H9 (cell line): ENCODE results near the gene TRAF6. TPM values are rescaled to one million over a fixed set of nuclear protein-coding genes. Genes with fewer than 3 reads are reported as not detected.
"Not testable (repeated sequence)": the region's sequence is repeated elsewhere in the genome, so short reads cannot be mapped to it uniquely, and the experiment has no call there.

Experiments used
- DNase-seq: peaks from one replicate; pipeline ENCODE4 v3.0.0-alpha.2; 2017
- H2AFZ ChIP-seq: one replicate; pipeline ENCODE4 v1.6.1; 2013; ENCODE audit warnings: mild to moderate bottlenecking, low read length, control low read depth, moderate library complexity
- H2AK5ac ChIP-seq: 2 replicates; pipeline ENCODE4 v1.6.1; 2013; ENCODE audit warnings: low read length, control low read depth, mixed read lengths; ENCODE audit not compliant: insufficient read length
- H2BK120ac ChIP-seq: one replicate; pipeline ENCODE4 v1.6.1; 2013; ENCODE audit warnings: low read depth, mild to moderate bottlenecking, low read length, control low read depth, inconsistent platforms; ENCODE audit not compliant: poor library complexity, severe bottlenecking
- H2BK12ac ChIP-seq: 2 replicates; pipeline ENCODE4 v1.6.1; 2013; ENCODE audit warnings: low read length, control low read depth, mixed read lengths, low read depth; ENCODE audit not compliant: insufficient read length
- H2BK15ac ChIP-seq: 2 replicates; pipeline ENCODE4 v1.6.1; 2013; ENCODE audit warnings: low read depth, low read length, control low read depth
- H2BK20ac ChIP-seq: one replicate; pipeline ENCODE4 v1.6.1; 2013; ENCODE audit warnings: low read depth, mild to moderate bottlenecking, low read length, control low read depth, inconsistent platforms; ENCODE audit not compliant: poor library complexity, severe bottlenecking
- H2BK5ac ChIP-seq: 2 replicates; pipeline ENCODE4 v1.6.1; 2013; ENCODE audit warnings: low read length, control low read depth, mixed read lengths; ENCODE audit not compliant: insufficient read length
- H3K14ac ChIP-seq: 2 replicates; pipeline ENCODE4 v1.6.1; 2013; ENCODE audit warnings: low read length, control low read depth; ENCODE audit not compliant: insufficient read depth
- H3K18ac ChIP-seq: 2 replicates; pipeline ENCODE4 v1.6.1; 2013; ENCODE audit warnings: low read depth, mild to moderate bottlenecking, mixed read lengths, low read length, control low read depth; ENCODE audit not compliant: insufficient read length
- H3K23ac ChIP-seq: 2 replicates; pipeline ENCODE4 v1.6.1; 2013; ENCODE audit warnings: low read length, control low read depth, mixed read lengths, low read depth; ENCODE audit not compliant: insufficient read length
- H3K23me2 ChIP-seq: 2 replicates; pipeline ENCODE4 v1.6.1; 2013; ENCODE audit warnings: low read depth, mild to moderate bottlenecking, mixed read lengths, low read length, control low read depth; ENCODE audit not compliant: insufficient read length, poor library complexity, severe bottlenecking
- H3K27ac ChIP-seq: 2 replicates; pipeline ENCODE4 v1.5.1; 2013; ENCODE audit warnings: low read length, control low read depth, mixed read lengths, low read depth; ENCODE audit not compliant: insufficient read length
- H3K27me3 ChIP-seq: 2 replicates; pipeline ENCODE4 v1.6.1; 2013; ENCODE audit warnings: low read length, control low read depth, inconsistent platforms; ENCODE audit not compliant: insufficient read depth
- H3K4ac ChIP-seq: 2 replicates; pipeline ENCODE4 v1.6.1; 2013; ENCODE audit warnings: low read depth, mild to moderate bottlenecking, control low read depth, inconsistent platforms, low read length, moderate library complexity
- H3K4me1 ChIP-seq: 2 replicates; pipeline ENCODE4 v1.6.1; 2013; ENCODE audit warnings: low read length, control low read depth, inconsistent platforms; ENCODE audit not compliant: insufficient read depth
- H3K4me2 ChIP-seq: 2 replicates; pipeline ENCODE4 v1.6.1; 2013; ENCODE audit warnings: low read length, control low read depth, mixed read lengths; ENCODE audit not compliant: insufficient read length, insufficient read depth
- H3K56ac ChIP-seq: 2 replicates; pipeline ENCODE4 v1.6.1; 2013; ENCODE audit warnings: low read depth, mild to moderate bottlenecking, mixed read lengths, low read length, control low read depth; ENCODE audit not compliant: insufficient read length
- H3K79me1 ChIP-seq: 2 replicates; pipeline ENCODE4 v1.6.1; 2013; ENCODE audit warnings: low read depth, mild to moderate bottlenecking, moderate library complexity, low read length, control low read depth, inconsistent platforms; ENCODE audit not compliant: insufficient read depth, poor library complexity, severe bottlenecking
- H3K79me2 ChIP-seq: 2 replicates; pipeline ENCODE4 v1.6.1; 2013; ENCODE audit warnings: low read length, control low read depth, inconsistent platforms; ENCODE audit not compliant: insufficient read depth
- H3K9ac ChIP-seq: 2 replicates; pipeline ENCODE4 v1.6.1; 2013; ENCODE audit warnings: low read length, control low read depth, mixed read lengths; ENCODE audit not compliant: insufficient read length; ENCODE audit errors: extremely low read depth
- H3K9me3 ChIP-seq: one replicate; pipeline ENCODE4 v1.6.1; 2013; ENCODE audit warnings: low read depth, low read length, inconsistent platforms; ENCODE audit not compliant: control insufficient read depth
- H3T11ph ChIP-seq: one replicate; pipeline ENCODE4 v1.6.1; 2013; ENCODE audit warnings: mild to moderate bottlenecking, low read length, control low read depth, inconsistent platforms
- H4K20me1 ChIP-seq: one replicate; pipeline ENCODE4 v1.6.1; 2013; ENCODE audit not compliant: control insufficient read depth, insufficient read length, insufficient read depth
- H4K5ac ChIP-seq: 2 replicates; pipeline ENCODE4 v1.6.1; 2013; ENCODE audit warnings: low read depth, mild to moderate bottlenecking, mixed read lengths, low read length, control low read depth; ENCODE audit not compliant: insufficient read length
- H4K8ac ChIP-seq: replicated peaks from 2 replicates; pipeline ENCODE4 v1.6.1; 2013; ENCODE audit warnings: low read length, control low read depth, mixed read lengths, low read depth; ENCODE audit not compliant: insufficient read length
- H4K91ac ChIP-seq: 2 replicates; pipeline ENCODE4 v1.6.1; 2013; ENCODE audit warnings: low read depth, mild to moderate bottlenecking, moderate library complexity, mixed read lengths, low read length, control low read depth; ENCODE audit not compliant: insufficient read length
- H3K27ac Mint-ChIP-seq, 3 experiments: 2 replicates in 2 of 3; 3 replicates in 1 of 3; pipeline ENCODE4 v1.8.0; 2020 to 2021; ENCODE audit warnings: mixed read lengths in 3 of 3, mild to moderate bottlenecking in 1 of 3, moderate library complexity in 1 of 3
- H3K27me3 Mint-ChIP-seq: 2 replicates; pipeline ENCODE4 v1.8.0; 2021; ENCODE audit warnings: low read depth, mild to moderate bottlenecking, moderate library complexity, mixed read lengths
- H3K36me3 Mint-ChIP-seq, 3 experiments: 2 replicates in 2 of 3; 3 replicates in 1 of 3; pipeline ENCODE4 v1.8.0; 2020 to 2021; ENCODE audit warnings: low read depth in 3 of 3, mixed read lengths in 3 of 3; ENCODE audit not compliant: insufficient read depth in 1 of 3
- H3K4me1 Mint-ChIP-seq, 2 experiments: 2 replicates each; pipeline ENCODE4 v1.8.0; 2020; ENCODE audit warnings: mixed read lengths in 2 of 2
- H3K4me3 Mint-ChIP-seq, 2 experiments: 2 replicates in 1 of 2; 3 replicates in 1 of 2; pipeline ENCODE4 v1.8.0; 2020 to 2021; ENCODE audit warnings: mild to moderate bottlenecking in 2 of 2, mixed read lengths in 2 of 2, moderate library complexity in 1 of 2
- H3K9me3 Mint-ChIP-seq, 2 experiments: 2 replicates in 1 of 2; 3 replicates in 1 of 2; pipeline ENCODE4 v1.8.0; 2020; ENCODE audit warnings: mild to moderate bottlenecking in 2 of 2, mixed read lengths in 2 of 2, moderate library complexity in 1 of 2
- CTCF ChIP-seq: fragments of 200-600 bp; sonication (generic); conservative IDR thresholded peaks from 3 replicates; pipeline ENCODE4 v1.8.0; 2021; ENCODE audit warnings: antibody characterized with exemption, mild to moderate bottlenecking
- WGBS: extraction: QIAGEN DNeasy Blood & Tissue Kit; methylation state at CpG from one replicate; pipeline ENCODE4 v1.1.7; 2013; ENCODE audit warnings: missing lambda C conversion rate, low lambda C conversion rate, mixed read lengths; ENCODE audit not compliant: insufficient read length; ENCODE audit errors: extremely low coverage; 5-methylcytosine and 5-hydroxymethylcytosine counted together
- total RNA-seq: library from RNA; stranded (reverse); gene quantifications from 2 replicates; pipeline ENCODE4 v1.2.1, GENCODE V29; 2021

The TRAF6 gene
- total RNA-seq, 1 experiment from 2014 or later = 9.9 TPM

- Histone ChIP-seq H3K23me2 (peaks cover 7% of the 10 kb centered on the region), H3K4ac (no peak overlapping the region), H3K23ac (no peak overlapping the region), H2BK5ac (no peak overlapping the region), H2BK15ac (no peak overlapping the region), H2AK5ac (no peak overlapping the region), H4K20me1 (no peaks in the 10 kb centered on the region), H3K56ac (no peak overlapping the region), H3K18ac (no peak overlapping the region), H3K27ac (no peak overlapping the region), H3K14ac (no peak overlapping the region), H4K91ac (no peak overlapping the region), H2BK20ac (no peak overlapping the region), H3K79me2 (no peaks in the 10 kb centered on the region), H3T11ph (no peak overlapping the region), H3K79me1 (no peaks in the 10 kb centered on the region), H2BK120ac (no peak overlapping the region), H3K4me2 (no peak overlapping the region), H3K27me3 (no peaks in the 10 kb centered on the region), H4K5ac (no peak overlapping the region), H3K9ac (no peak overlapping the region), H2BK12ac (no peak overlapping the region), H4K8ac (no peak overlapping the region), H2AFZ (no peak overlapping the region), H3K9me3 (no peaks in the 10 kb centered on the region), H3K4me1 (peaks cover 2% of the 10 kb centered on the region; the same call in 1 of the 2 replicates)
- WGBS = no CpG with 5 or more reads among the region's 5 CpGs
- Mint-ChIP-seq H3K4me3 (no peak overlapping the region), H3K36me3 (peaks cover 0 to 2% (median 0%) of the 10 kb centered on the region in 3 experiments; a peak in 2 of 7 replicates), H3K4me1 (peaks cover 15 to 17% of the 10 kb centered on the region in 2 experiments), H3K27ac (no peak overlapping the region), H3K9me3 (no peaks in the 10 kb centered on the region; a peak in 2 of 5 replicates), H3K27me3 (peaks cover 31% of the 10 kb centered on the region)
- no peak for TF ChIP-seq CTCF
- no peak for DNase-seq
Observed at GRCh38 chr11:36512016-36512415, 1.9 kb upstream of the TRAF6 start.

GRCh38 chr11:36511062-36511461 is 990 bp upstream of the TRAF6 start:
- H4K5ac ChIP-seq, H4K91ac ChIP-seq, H4K8ac ChIP-seq, H3K4me1 ChIP-seq, H3K79me1 ChIP-seq, H3K23me2 ChIP-seq, H2BK12ac ChIP-seq, H2AK5ac ChIP-seq, H3K36me3 Mint-ChIP-seq, H2AFZ ChIP-seq, H3K56ac ChIP-seq, H2BK120ac ChIP-seq, H3K14ac ChIP-seq, H3K79me2 ChIP-seq, H3K27ac Mint-ChIP-seq, H3K18ac ChIP-seq, H3K27me3 ChIP-seq, H4K20me1 ChIP-seq, H3K9ac ChIP-seq, H3T11ph ChIP-seq, H3K23ac ChIP-seq, H3K9me3 Mint-ChIP-seq, H2BK15ac ChIP-seq, H2BK20ac ChIP-seq, H3K4ac ChIP-seq, DNase-seq, H2BK5ac ChIP-seq, H3K27ac ChIP-seq, H3K9me3 ChIP-seq: not testable (repeated sequence)
- WGBS = no CpG with 5 or more reads among the region's 2 CpGs
- H3K4me3 Mint-ChIP-seq = peak overlapping the region in 1 of 2 experiments; percentile 98; a peak in 4 of 5 replicates
- peaks cover 15 to 17% of the 10 kb centered on the region in 2 experiments for H3K4me1 Mint-ChIP-seq
- peak overlapping the region; percentile 70 for H3K4me2 ChIP-seq
- peaks cover 31% of the 10 kb centered on the region for H3K27me3 Mint-ChIP-seq
